ENCODE data around the gene CUX1.
"Not testable (repeated sequence)": the region's sequence is repeated elsewhere in the genome, so short reads cannot be mapped to it uniquely, and the experiment has no call there.

Gene CUX1

GRCh38 chr7:101921061-101921460 is 103.6 kb downstream of the CUX1 start:
- no peak for DNase-seq

DNA sequence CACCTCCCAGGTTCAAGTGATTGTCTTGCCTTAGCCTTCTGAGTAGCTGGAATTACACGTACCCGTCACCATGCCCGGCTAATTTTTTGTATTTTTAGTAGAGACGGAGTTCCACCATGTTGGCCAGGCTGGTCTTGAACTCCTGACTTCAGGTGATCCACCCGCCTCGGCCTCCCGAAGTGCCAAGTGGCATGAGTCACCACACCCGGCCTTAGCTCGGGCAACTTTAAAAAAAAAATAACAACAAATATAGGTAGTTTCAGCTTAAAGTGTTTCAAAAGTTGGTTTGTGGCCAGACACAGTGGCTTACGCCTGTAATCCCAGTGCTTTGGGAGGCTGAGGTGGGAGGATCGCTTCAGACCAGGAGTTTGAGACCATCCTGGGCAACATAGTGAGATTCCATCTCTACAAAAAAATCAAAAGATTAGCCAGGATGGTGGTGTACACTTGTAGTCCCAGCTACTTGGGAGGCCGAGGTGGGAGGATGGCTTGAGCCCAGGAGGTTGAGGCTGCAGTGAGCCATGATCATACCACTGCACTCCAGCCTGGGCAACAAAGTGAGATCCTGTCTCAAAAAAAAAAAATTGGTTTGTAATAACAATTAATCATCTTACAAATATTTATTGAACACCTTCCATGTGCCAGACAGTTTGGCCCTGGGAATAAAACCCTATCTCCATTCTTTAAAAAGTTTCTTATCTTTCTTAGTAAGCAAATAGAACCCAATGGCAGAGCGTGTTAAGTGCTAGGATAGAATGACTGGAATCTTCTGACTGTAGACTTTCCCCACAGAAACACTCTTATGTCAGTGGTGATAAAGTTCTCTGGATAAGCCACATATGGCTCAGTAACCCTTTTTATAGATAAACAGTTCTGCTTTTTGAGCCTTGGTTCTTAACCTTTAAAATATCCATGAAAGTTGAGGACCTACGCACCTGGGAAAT is 104.4 kb downstream of the CUX1 start:
- not testable (repeated sequence) for DNase-seq

- no peak for DNase-seq
Measured at GRCh38 chr7:101922631-101923601, 105.5 kb downstream of the CUX1 start.

DNA sequence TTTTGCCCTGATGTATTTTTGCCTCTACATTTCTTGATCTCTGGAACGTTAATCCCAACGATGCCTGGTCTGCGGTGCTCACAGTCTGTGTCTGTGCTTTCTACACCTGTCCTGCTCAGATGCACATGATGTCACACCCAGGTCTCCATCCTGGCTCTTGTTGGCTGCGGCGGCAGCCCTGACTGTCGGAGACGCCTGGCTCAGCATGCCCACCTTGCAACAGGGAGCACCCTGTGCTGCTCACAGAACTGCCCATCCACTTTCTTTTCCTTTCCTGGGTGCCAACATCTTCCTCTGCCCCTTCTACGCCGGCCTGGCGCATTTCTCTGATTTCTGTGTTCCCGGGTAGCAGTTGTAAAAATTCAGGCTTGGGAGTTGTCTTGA is 106.2 kb downstream of the CUX1 start:
- no peak for DNase-seq

- no peak for DNase-seq
Measured at GRCh38 chr7:101924171-101924570, 106.7 kb downstream of the CUX1 start.

DNA sequence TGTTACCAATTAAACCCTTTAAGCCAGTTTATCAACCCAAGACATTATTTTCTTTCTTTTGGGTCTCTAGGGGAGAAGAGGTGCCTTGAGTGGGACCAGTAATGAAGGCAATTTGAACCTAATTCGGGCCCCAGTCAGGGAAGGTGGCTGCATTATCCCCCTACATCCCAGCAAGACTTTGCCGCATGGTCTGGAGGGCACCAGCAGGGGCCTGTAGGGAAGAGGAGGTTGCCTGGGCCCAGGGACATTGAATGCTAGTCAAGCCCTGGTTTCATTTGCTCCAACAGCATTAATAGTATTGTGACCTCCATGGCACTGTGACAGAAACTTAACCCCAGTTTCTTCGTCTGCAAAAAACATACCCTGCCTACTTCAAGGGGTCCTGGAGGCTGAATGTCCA is 108.8 kb downstream of the CUX1 start:
- no peak for DNase-seq

GRCh38 chr7:101927389-101927788 is 110.0 kb downstream of the CUX1 start:
- no peak for DNase-seq

GRCh38 chr7:101927802-101928201 is 110.4 kb downstream of the CUX1 start:
- DNase-seq: no peak

GRCh38 chr7:101929256-101929655 is 111.8 kb downstream of the CUX1 start:
- no peak for DNase-seq

- DNase-seq: not testable (repeated sequence)
Measured at GRCh38 chr7:101929911-101930310, 112.5 kb downstream of the CUX1 start.

DNA sequence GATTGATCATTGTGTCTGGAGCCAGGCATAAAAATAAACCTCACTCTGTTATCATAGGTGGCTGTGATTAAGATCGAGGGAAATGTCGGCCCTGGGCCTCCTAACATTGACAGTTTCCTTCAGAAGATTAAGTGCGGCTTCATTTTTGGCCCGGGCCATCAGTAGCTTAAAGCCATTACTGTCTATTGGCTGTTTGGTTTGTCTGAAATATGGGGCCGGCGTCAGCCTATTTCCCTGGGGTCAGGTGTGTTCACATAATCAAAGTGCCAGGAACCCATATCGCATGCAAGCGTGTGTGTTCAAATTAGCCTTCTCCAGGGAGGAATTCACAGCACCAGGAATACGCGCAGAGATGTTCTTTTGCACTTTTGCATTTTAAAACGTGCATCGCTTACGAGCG is 114.7 kb downstream of the CUX1 start:
- no peak for DNase-seq

DNA sequence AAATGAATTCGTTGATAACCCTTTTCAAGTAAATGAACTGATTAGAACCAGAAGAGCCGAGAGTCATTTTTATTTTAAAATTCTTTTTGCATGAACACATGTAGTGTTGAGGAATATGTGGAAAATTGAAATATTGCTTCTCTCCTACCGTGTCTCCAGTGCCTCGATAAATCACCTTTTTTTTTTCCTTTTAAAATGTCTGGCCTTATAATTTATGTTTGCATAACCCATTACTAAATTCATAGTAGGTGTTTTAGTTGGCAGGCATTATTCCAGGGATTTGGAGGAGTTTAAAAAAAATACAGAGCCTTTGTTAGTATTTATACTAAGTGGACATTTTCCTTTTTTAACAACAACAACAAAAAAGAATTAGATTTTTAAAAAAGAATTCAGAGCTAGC is 115.6 kb downstream of the CUX1 start:
- DNase-seq: no peak

- DNase-seq: no peak
Measured at GRCh38 chr7:101933688-101934121, 116.3 kb downstream of the CUX1 start.

- DNase-seq: no peak
Measured at GRCh38 chr7:101934618-101935017, 117.2 kb downstream of the CUX1 start.

GRCh38 chr7:101935521-101936141 is 118.2 kb downstream of the CUX1 start:
- no peak for DNase-seq

GRCh38 chr7:101936223-101936610 is 118.8 kb downstream of the CUX1 start:
- no peak for DNase-seq

DNA sequence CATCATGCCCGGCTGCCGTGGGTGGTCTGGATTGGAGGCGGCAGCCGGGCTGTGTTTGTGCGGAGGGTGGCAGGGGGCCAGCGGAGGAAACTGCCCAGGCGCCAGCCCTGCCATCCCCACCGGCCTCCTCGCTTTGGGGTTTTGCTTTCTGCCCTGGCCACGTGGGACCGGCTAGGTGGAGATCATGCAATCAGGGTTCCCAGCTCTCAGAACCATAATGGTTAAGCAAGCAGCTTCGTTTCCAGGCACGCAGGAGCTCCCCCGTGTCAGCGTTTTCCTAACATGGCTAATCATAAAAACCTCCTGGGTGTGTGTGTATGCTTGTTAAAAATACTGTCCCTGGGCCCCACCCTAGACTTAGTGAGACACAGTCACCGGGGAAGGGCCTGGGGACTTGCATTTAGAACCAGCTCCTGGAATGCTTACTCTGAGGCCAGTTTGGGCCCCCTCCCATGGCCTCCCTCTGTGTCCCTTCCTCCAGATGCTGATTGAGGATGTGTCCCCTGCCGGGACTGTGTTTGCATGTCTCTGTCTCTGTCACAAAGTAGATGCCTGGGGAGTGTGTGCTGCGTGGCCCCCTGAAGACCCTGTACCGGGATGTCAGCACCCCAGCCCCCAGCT is 119.3 kb downstream of the CUX1 start:
- no peak for DNase-seq

DNA sequence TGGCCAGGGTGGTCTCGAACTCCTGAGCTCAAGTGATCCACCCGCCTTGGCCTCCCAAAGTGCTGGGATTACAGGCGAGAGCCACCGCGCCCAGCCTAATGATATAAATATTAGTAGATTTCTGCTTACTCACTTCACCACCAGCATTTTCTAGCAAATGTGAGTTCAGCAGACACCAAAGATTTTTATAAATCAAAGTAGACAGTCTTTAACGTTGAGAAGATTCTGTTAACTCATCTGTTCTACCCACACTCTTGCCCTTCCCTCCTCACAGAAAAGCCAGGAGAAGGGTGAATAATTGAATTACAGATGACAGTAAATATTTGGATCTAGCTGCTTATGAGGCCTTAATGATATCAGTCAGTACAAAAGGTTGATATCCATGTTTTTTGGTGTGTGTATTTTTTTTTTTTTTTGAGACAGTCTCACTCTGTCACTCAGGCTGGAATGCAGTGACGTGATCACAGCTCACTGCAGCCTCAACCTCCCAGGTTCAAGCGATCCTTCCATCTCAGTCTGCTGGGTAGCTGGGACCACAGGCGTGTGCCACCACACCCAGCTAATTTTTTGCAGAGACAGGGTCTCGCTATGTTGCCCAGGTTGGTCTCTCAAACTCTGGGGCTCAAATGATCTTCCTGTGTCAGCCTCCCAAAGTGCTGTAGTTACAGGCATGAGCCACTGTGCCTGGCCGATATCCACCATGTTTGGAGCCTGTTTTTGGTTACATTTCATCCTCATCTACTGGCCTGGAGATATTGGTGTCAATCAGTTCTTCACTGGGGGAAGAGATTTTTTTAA is 120.5 kb downstream of the CUX1 start:
- no peak for DNase-seq

GRCh38 chr7:101939136-101939695 is 121.8 kb downstream of the CUX1 start:
- DNase-seq: no peak

DNA sequence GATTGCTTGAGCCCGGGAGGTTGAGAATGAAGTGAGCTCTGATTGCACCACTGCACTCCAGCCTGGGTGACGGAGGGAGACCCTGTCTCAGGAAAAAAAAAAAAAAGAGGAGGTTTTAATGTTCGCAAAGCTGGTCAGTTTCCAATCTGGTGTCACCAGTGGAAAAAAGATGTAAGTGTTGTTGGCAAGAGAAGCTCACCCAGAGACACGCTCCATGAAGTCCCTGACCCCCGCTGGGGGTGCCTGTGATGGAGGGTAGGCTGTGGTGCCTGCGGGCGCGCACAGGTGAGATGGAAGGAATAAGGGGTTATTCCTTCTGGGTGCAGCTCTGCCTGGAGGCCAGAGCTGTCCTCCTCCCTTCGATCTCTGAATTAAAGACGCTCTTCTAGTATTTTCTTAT is 122.7 kb downstream of the CUX1 start:
- DNase-seq: no peak

DNA sequence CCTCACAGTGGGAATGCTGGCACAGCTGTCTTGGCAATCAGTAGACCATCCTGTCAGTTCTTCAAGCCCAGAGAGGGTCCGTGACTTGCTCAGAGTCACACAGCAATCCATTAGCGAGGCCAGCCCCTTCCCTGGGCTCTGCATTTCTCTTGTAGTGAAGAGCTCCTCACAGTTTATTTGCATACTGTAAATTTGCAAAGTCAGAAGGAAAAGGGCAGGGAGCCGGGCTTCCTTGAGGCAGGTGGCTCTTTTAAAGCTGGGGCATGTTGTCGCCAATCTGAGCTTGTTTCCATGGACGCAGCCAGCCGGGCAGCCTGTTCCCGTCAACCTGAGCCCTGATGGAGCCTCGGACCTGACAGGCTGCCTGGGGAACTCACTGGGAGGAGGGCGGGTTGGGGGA is 123.4 kb downstream of the CUX1 start:
- no peak for DNase-seq

Measured in AML-193 (cell line).